Stimulated activated effector memory CD8-positive, alpha-beta T cell treated with anti-CD3 and anti-CD28 coated beads, Interleukin-12 subunit alpha, Interleukin-12 subunit beta, amount 100 ng/mL, for 72 hours (primary cell): ENCODE measurements around the gene IQCB1.
"Not testable (repeated sequence)": the region's sequence is repeated elsewhere in the genome, so short reads cannot be mapped to it uniquely, and the experiment has no call there.

Source experiments
- ATAC-seq: fragments of 150-1000 bp; cut with Tn5 transposase; 2 replicates; pipeline ENCODE4 v1.10.0; 2021
- DNase-seq, 2 donors: peaks; one replicate each; pipeline ENCODE4 v3.0.0; 2021 to 2022; ENCODE audit warnings: low spot score in 2 of 2
- H3K27ac Mint-ChIP-seq: one replicate; pipeline ENCODE4 v1.8.0; 2022; ENCODE audit warnings: mild to moderate bottlenecking, mixed read lengths
- H3K36me3 Mint-ChIP-seq: one replicate; pipeline ENCODE4 v1.8.0; 2022; ENCODE audit warnings: mild to moderate bottlenecking, mixed read lengths
- H3K4me1 Mint-ChIP-seq: one replicate; pipeline ENCODE4 v1.8.0; 2022; ENCODE audit warnings: mixed read lengths
- H3K4me3 Mint-ChIP-seq: one replicate; pipeline ENCODE4 v1.8.0; 2022; ENCODE audit warnings: mild to moderate bottlenecking, mixed read lengths
- H3K9me3 Mint-ChIP-seq: one replicate; pipeline ENCODE4 v1.8.0; 2022; ENCODE audit warnings: mixed read lengths

IQCB1 gene, protein sequence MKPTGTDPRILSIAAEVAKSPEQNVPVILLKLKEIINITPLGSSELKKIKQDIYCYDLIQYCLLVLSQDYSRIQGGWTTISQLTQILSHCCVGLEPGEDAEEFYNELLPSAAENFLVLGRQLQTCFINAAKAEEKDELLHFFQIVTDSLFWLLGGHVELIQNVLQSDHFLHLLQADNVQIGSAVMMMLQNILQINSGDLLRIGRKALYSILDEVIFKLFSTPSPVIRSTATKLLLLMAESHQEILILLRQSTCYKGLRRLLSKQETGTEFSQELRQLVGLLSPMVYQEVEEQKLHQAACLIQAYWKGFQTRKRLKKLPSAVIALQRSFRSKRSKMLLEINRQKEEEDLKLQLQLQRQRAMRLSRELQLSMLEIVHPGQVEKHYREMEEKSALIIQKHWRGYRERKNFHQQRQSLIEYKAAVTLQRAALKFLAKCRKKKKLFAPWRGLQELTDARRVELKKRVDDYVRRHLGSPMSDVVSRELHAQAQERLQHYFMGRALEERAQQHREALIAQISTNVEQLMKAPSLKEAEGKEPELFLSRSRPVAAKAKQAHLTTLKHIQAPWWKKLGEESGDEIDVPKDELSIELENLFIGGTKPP

DNA sequence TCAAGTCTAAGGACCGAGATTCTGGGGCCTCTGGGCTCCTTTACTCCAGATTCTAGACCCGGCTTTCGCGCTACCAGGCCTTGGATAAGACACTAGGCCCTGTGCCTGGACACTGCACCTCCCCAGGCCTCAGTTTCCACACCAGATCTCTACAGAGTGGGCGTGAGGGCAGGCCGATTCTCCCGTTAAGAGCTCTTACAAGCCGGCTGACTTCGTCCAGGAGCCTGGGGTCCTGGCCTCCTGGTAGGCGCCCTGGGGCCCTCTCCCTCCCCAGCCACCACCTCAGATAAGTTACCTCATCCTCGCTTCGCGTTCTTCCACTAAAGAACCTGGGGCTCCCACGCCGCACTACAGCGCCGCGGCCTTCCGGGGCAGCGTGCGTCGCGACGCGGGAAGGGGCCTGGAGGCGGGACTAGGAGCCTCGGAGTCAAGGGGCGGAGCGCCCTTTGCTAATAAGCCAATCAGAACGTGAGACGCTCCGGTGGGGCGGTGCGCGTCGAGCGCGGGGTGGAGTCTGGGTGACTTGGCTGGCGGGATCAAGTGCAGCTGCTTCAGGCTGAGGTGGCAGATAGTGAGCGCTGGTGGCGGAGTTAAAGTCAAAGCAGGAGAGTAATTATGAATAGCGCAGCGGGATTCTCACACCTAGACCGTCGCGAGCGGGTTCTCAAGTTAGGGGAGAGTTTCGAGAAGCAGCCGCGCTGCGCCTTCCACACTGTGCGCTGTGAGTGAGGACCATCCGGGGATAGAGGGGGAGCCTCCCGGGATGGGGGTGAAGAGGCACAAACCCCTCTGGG lies at the start of gene IQCB1, which contains the start of gene EAF2:
Gene IQCB1, minus strand, starts transcription at position 390 of the 794 bp plus-strand sequence. CDS start 6,100 bp downstream, outside the sequence.
Gene EAF2, plus strand, starts transcription at position 539 of the 794 bp plus-strand sequence. Its CDS starts 77 bp downstream, at position 616.
- ATAC-seq: peak; percentile 99
- peaks cover 41% of the 10 kb centered on the region for H3K4me1 Mint-ChIP-seq

DNA sequence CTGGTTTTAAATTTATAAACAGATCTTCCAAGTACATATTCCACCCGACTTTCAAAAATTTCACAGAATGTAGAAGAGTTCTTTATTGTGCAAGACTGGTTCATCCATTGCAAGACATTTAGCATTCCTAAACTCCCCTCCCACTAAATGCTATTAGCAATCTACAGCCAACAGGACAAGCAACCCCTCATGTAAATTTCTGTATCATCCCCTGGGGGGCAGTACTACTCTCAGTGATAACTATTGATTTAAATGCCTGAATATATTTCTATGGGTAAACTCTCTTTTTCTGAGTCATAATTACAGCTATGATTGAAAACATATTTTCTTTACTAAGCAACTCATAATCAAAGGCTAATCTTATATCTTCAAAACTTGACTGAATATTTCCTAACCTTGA lies 48.6 kb upstream of the IQCB1 start:
- Mint-ChIP-seq H3K9me3 (no peaks in the 10 kb centered on the region), H3K4me3 (no peak overlapping the region), H3K4me1 (no peaks in the 10 kb centered on the region), H3K36me3 (no peaks in the 10 kb centered on the region), H3K27ac (no peak overlapping the region)
- ATAC-seq (peak; percentile 70), DNase-seq (no peak)

More for the DNA sequence above, at the start of gene IQCB1, which contains the start of gene EAF2:
- DNase-seq: peak; percentile 86 to 97
- Mint-ChIP-seq H3K27ac (peak within 1 kb of the TSS; percentile 94), H3K9me3 (no peaks in the 10 kb centered on the region), H3K36me3 (peaks cover 48% of the 10 kb centered on the region), H3K4me3 (peak within 1 kb of the TSS; percentile 95)

DNA sequence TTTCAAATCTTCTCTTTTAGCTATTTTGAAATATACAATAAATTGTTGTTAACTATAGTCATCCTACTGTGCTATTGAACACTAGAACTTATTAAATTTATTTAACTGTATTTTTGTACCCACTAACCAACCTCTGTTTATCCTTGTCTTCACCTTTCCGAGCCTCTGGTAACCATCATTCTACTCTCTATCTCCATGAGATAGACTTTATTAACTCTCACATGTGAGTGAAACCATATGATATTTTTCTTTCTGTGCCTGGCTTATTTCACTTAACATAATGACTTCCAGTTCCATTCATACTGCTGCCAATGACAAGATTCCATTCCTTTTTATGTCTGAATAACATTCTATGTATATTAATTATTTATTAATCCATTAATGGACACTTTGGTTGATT lies 43.6 kb upstream of the IQCB1 start:
- no peak overlapping the region for H3K27ac Mint-ChIP-seq
- H3K4me3 Mint-ChIP-seq: no peak overlapping the region
- no peaks in the 10 kb centered on the region for H3K9me3 Mint-ChIP-seq
- ATAC-seq: no peak
- no peak for DNase-seq
- H3K36me3 Mint-ChIP-seq: no peaks in the 10 kb centered on the region
- H3K4me1 Mint-ChIP-seq: no peaks in the 10 kb centered on the region

DNA sequence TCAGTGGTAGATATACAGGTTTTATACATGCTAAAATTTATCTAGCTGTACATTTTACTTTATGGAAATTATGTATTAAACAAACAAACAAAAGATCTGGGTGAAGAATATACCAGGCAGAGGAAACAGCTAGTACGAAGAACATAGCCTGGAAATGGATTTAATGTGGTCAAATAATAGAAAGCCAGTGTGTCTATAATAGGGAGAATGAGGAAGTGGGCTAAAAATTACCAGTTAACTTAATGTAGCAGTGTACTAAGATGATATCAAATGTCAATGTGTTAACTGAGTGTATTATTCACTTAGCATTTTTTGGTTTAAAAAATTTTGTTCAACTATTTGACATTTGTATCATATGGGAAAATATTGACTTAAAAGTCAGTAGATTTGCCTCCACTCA lies 36.6 kb upstream of the IQCB1 start:
- H3K4me1 Mint-ChIP-seq: no peaks in the 10 kb centered on the region
- no peak overlapping the region for H3K4me3 Mint-ChIP-seq
- H3K36me3 Mint-ChIP-seq: peaks cover 6% of the 10 kb centered on the region
- DNase-seq (no peak), ATAC-seq (no peak)
- H3K27ac Mint-ChIP-seq: no peak overlapping the region
- no peaks in the 10 kb centered on the region for H3K9me3 Mint-ChIP-seq

DNA sequence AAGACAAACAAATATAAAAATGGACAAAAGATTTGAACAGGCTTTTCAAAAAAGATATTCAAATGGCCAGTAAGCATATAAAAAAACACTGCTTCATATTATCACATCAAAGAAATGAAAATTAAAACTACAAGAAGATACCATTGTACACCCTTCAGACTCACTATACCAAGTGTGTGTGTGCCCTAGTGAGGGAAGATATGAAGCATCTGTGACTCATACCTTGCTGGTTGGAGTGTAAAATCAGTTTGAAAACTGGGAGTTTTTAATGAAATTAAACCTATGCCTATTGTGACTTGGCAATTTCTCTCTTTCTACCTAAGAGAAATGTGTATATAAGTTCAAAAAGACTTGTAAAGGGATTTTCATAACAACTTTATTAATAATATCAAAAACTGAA lies 35.9 kb upstream of the IQCB1 start:
- Mint-ChIP-seq H3K27ac (no peak overlapping the region), H3K36me3 (peaks cover 6% of the 10 kb centered on the region), H3K4me1 (no peaks in the 10 kb centered on the region), H3K4me3 (no peak overlapping the region), H3K9me3 (no peaks in the 10 kb centered on the region)
- DNase-seq (no peak), ATAC-seq (no peak)

DNA sequence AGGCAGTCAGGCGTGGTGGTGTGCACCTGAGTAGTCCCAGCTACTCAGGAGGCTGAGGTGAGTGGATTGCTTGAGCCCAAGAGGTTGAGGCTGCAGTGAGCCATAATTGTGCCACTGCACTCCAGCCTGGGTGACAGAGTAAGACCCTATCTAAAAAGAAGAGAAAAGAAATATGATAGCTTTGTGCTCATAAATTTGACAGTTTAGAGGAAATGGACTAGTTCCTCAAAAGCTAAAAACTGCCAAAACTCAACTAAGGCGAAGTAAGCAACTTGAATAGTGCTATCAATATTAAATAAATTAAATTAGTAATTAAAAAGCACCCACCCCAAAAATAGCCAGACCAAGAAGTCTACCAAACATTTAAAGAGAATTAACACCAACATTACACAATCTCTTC lies 34.9 kb upstream of the IQCB1 start:
- ATAC-seq (no peak), DNase-seq (no peak)
- Mint-ChIP-seq H3K4me3 (no peak overlapping the region), H3K36me3 (peaks cover 6% of the 10 kb centered on the region), H3K9me3 (no peaks in the 10 kb centered on the region), H3K27ac (no peak overlapping the region), H3K4me1 (no peaks in the 10 kb centered on the region)

DNA sequence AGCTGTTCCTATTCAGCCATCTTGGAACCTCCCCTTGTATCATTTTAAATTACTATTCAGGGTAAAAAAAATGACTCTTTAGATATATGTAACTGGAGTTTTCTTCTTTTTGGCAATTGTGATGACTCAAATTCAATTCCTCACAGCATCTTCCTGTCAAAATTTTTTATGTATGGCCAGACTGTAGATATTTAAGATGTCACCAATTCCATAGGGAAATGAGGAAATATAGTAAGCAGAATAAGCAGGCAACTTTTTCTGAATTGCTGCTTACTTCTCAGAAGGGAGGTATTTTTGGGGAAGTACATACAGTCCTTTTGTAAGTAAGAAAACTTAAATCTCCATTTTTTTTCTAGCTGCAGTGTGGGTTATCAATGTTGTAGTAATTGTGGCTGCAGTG lies 28.9 kb upstream of the IQCB1 start:
- DNase-seq (no peak), ATAC-seq (no peak)
- Mint-ChIP-seq H3K27ac (no peak overlapping the region), H3K9me3 (no peaks in the 10 kb centered on the region), H3K4me1 (no peaks in the 10 kb centered on the region), H3K36me3 (peaks cover 6% of the 10 kb centered on the region), H3K4me3 (no peak overlapping the region)

DNA sequence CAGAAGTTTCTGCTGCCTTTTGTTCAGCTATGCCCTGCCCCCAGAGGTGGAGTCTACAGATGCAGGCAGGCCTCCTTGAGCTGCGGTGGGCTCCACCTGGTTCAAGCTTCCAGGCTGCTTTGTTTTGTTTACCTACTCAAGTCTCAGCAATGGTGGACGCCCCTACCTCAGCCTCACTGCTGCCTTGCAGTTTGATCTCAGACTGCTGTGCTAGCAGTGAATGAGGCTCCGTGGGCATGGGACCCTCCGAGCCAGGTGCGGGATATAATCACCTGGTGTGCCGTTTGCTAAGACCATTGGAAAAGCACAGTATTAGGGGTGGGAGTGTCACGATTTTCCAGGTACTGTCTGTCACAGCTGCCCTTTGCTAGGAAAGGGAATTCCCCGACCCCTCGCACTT lies 28.4 kb upstream of the IQCB1 start:
- H3K9me3 Mint-ChIP-seq, ATAC-seq, H3K4me1 Mint-ChIP-seq, DNase-seq, H3K4me3 Mint-ChIP-seq, H3K27ac Mint-ChIP-seq, H3K36me3 Mint-ChIP-seq: not testable (repeated sequence)

DNA sequence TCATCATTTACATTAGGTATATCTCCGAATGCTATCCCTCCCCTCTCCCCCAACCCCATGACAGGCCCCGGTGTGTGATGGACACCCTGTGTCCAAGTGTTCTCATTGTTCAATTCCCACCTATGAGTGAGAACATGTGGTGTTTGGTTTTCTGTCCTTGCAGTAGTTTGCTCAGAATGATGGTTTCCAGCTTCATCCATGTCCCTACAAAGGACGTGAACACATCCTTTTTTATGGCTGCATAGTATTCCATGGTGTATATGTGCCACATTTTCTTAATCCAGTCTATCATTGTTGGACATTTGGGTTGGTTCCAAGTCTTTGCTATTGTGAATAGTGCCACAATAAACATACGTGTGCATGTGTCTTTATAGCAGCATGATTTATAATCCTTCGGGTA lies 22.9 kb upstream of the IQCB1 start:
- H3K4me3 Mint-ChIP-seq, H3K9me3 Mint-ChIP-seq, H3K4me1 Mint-ChIP-seq, H3K27ac Mint-ChIP-seq, ATAC-seq, DNase-seq: not testable (repeated sequence)
- H3K36me3 Mint-ChIP-seq: peaks cover 11% of the 10 kb centered on the region

DNA sequence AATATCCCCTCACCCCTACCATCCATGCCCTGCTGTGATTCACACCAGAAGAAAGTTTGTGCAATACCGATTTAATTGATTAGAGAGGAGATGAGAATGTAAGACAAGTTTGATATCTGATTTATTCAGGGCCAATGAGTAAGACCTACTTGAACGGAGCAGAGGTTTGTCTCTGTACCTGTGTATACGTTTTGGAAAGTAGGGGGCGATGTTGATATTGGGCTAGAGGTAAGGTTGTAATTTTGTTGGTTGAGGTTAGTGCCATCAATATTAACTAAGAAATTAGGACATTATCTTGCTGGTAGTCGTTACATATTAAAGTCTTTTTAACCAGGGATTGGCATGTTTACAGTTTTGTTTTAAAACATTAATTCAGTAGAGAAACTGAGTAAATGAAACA lies 20.7 kb upstream of the IQCB1 start:
- Mint-ChIP-seq H3K36me3 (peaks cover 11% of the 10 kb centered on the region), H3K4me1 (no peaks in the 10 kb centered on the region), H3K4me3 (no peak overlapping the region), H3K27ac (no peak overlapping the region), H3K9me3 (no peaks in the 10 kb centered on the region)
- no peak for ATAC-seq
- no peak for DNase-seq

DNA sequence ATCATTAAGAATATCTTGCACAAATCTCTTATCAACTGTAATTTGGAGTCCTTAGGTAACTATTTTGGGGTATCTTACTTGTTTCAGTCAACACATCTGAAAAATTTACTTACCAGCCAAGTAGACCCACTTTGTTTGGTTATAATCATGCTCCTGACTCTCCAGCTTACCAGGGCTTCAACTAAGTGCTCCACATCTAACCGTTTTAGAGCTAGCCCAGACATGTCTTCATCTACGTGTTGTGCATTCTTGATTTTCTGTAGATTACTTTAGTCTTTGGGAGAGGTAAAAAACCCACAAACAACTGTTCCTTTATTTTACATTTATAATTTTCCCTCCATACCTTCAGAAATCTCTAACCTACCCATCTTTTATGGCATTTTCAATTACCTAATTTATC lies 17.4 kb upstream of the IQCB1 start:
- no peak for ATAC-seq
- no peaks in the 10 kb centered on the region for H3K4me1 Mint-ChIP-seq
- H3K36me3 Mint-ChIP-seq: peaks cover 6% of the 10 kb centered on the region
- no peak overlapping the region for H3K27ac Mint-ChIP-seq
- H3K9me3 Mint-ChIP-seq: no peaks in the 10 kb centered on the region
- DNase-seq: no peak
- H3K4me3 Mint-ChIP-seq: no peak overlapping the region

DNA sequence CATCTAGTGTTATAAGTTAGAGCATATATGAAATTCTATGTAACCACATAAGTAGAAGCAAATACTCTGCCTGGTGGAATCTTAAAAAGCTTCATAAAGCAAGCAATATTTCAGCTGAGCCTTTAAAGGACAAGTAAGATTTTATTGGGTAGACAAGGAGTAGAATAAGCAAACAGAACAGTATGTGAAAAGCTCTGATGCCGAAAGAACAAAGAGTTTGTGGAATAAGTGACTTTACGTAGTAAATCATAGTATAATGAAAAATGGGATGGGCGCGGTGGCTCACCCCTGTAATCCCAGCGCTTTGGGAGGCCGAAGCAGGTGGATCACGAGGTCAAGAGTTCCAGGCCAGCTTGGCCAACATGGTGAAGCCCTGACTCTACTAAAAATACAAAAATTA lies 10.0 kb upstream of the IQCB1 start:
- no peak for DNase-seq
- no peaks in the 10 kb centered on the region for H3K9me3 Mint-ChIP-seq
- no peak overlapping the region for H3K27ac Mint-ChIP-seq
- no peak for ATAC-seq
- H3K36me3 Mint-ChIP-seq: peaks cover 12% of the 10 kb centered on the region
- no peak overlapping the region for H3K4me3 Mint-ChIP-seq
- no peaks in the 10 kb centered on the region for H3K4me1 Mint-ChIP-seq

DNA sequence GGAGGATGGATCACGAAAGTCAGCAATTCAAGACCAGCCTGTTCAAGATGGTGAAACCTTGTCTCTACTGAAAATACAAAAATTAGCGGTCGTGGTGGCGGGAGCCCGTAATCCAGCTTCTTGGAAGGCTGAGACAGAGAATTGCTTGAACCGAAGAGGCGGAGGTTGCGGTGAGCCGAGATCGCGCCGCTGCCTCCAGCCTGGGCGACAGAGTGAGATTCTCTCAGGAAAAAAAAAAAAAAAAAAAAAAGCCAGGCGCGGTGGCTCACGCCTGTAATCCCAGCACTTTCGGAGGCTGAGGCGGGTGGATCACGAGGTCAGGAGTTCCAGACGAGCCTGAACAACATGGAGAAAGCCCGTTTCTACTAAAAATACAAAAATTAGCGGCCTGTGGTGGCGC lies 5.1 kb upstream of the IQCB1 start:
- Mint-ChIP-seq H3K4me3 (no peak overlapping the region), H3K36me3 (peaks cover 3% of the 10 kb centered on the region), H3K27ac (no peak overlapping the region), H3K9me3 (no peaks in the 10 kb centered on the region), H3K4me1 (peaks cover 18% of the 10 kb centered on the region)
- no peak for ATAC-seq
- no peak for DNase-seq

DNA sequence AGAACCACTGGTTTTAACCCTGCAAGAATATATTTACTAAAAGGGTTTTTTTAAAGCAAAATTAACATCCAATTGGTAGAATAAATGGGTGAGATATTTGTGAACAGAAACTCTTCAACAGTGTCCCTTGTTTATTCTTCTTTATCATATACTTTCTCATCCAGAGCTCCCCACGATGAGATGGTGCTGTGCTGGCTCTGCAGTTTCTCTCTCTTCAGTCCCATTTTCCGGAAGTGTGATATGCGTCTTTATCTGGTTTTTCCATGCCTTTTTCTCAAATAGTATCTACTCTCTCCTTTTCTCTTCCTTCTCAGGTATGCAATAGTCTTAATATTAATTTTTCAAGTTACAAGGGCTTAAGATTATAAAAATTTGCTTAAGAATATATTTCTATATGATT lies 1.6 kb upstream of the IQCB1 start:
- no peaks in the 10 kb centered on the region for H3K9me3 Mint-ChIP-seq

DNA sequence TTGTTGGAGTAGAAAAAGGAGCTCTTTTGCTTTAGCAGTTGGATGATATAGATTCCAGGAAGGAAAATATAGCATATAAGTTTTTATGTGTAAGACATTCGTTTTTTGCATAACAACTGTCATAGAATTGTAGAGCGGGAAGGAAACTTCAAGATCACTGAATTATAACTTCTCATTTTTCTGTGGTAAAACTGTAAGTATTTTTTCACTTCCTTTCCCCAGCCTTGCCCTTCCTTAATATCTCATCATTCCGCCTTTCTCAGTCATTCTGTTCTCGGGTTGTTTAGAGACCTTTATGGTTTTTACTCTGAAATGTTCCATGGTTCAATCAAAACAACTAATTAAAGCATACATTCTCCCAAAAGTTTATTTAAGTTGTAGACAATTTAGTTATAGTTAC lies 1.2 kb upstream of the IQCB1 start:
- Mint-ChIP-seq H3K36me3 (peaks cover 42% of the 10 kb centered on the region), H3K9me3 (no peaks in the 10 kb centered on the region), H3K27ac (peak overlapping the region; percentile 94), H3K4me1 (peaks cover 41% of the 10 kb centered on the region), H3K4me3 (peak overlapping the region; percentile 95)
- ATAC-seq: no peak
- no peak for DNase-seq

More for the DNA sequence above, 1.6 kb upstream of the IQCB1 start:
- peaks cover 38% of the 10 kb centered on the region for H3K36me3 Mint-ChIP-seq
- DNase-seq: no peak
- no peak overlapping the region for H3K27ac Mint-ChIP-seq
- no peak for ATAC-seq
- peak overlapping the region; percentile 95 for H3K4me3 Mint-ChIP-seq
- H3K4me1 Mint-ChIP-seq: peaks cover 41% of the 10 kb centered on the region
